HFFc6 (cell line): ENCODE results near the gene SOS2. TPM values are rescaled to one million over a fixed set of nuclear protein-coding genes. Genes with fewer than 3 reads are reported as not detected.

Experiments
- DNase-seq: peaks from one replicate; pipeline ENCODE4 v3.0.0-alpha.2; 2018
- H3K27ac Mint-ChIP-seq: 2 replicates; pipeline ENCODE4 v1.8.0; 2020; ENCODE audit warnings: mild to moderate bottlenecking, mixed read lengths
- H3K27me3 Mint-ChIP-seq: 2 replicates; pipeline ENCODE4 v1.8.0; 2021; ENCODE audit warnings: mild to moderate bottlenecking, moderate library complexity, mixed read lengths; ENCODE audit not compliant: insufficient read depth
- H3K36me3 Mint-ChIP-seq: 2 replicates; pipeline ENCODE4 v1.8.0; 2021; ENCODE audit warnings: low read depth, mixed read lengths
- H3K4me1 Mint-ChIP-seq: 2 replicates; pipeline ENCODE4 v1.8.0; 2020; ENCODE audit warnings: low read depth, mixed read lengths
- H3K4me3 Mint-ChIP-seq: 2 replicates; pipeline ENCODE4 v1.8.0; 2020; ENCODE audit warnings: mild to moderate bottlenecking, moderate library complexity, mixed read lengths
- H3K9me3 Mint-ChIP-seq: 2 replicates; pipeline ENCODE4 v1.8.0; 2020; ENCODE audit warnings: mild to moderate bottlenecking, mixed read lengths
- total RNA-seq, 6 experiments: library from RNA; stranded (reverse); fragmentation: NEBNext Ultra II Directional; extraction: Animal tissue kit (Norgen Biotek cat#: 25700); gene quantifications; 2 replicates in 1 of 6; 3 replicates in 5 of 6; pipeline ENCODE4 v1.2.3, GENCODE V29; 2021
- TF ChIP-seq, protein P1 (sequence below): fragments of 200-600 bp; sonication (generic); IDR thresholded peaks from 2 replicates; pipeline ENCODE4 v1.5.0; 2021; ENCODE audit warnings: antibody characterized with exemption, mild to moderate bottlenecking

Gene SOS2
- total RNA-seq, 6 experiments from 2014 or later = 11.8 to 14.5 (median 13.3) TPM

DNA sequence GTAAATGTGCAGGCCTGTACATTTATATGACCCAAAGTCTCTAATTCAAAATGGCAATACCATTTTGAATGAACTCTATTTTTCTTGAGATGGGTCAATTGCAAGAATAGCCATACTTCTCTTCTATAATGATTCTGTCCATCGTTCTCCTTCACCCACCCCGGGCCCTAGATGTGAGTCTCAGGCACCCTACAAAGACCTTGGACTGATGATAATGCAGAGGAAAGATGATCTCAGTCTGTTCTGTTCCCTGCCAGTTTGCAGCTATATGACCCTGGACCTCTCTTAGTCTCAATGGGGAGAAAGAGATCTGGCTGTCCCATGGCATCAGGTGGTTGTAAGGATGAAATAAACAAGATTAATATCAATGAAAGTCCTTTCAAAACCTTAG is 145.1 kb downstream of the SOS2 start:
- Mint-ChIP-seq H3K36me3 (no peaks in the 10 kb centered on the region; the same call in 1 of the 2 replicates), H3K4me1 (peaks cover 30% of the 10 kb centered on the region), H3K27ac (peak overlapping the region; percentile 41; the same call in 1 of the 2 replicates), H3K4me3 (no peak overlapping the region), H3K9me3 (no peaks in the 10 kb centered on the region), H3K27me3 (no peaks in the 10 kb centered on the region)
- TF ChIP-seq, protein P1, sequence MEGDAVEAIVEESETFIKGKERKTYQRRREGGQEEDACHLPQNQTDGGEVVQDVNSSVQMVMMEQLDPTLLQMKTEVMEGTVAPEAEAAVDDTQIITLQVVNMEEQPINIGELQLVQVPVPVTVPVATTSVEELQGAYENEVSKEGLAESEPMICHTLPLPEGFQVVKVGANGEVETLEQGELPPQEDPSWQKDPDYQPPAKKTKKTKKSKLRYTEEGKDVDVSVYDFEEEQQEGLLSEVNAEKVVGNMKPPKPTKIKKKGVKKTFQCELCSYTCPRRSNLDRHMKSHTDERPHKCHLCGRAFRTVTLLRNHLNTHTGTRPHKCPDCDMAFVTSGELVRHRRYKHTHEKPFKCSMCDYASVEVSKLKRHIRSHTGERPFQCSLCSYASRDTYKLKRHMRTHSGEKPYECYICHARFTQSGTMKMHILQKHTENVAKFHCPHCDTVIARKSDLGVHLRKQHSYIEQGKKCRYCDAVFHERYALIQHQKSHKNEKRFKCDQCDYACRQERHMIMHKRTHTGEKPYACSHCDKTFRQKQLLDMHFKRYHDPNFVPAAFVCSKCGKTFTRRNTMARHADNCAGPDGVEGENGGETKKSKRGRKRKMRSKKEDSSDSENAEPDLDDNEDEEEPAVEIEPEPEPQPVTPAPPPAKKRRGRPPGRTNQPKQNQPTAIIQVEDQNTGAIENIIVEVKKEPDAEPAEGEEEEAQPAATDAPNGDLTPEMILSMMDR = no peak
- DNase-seq = no peak

DNA sequence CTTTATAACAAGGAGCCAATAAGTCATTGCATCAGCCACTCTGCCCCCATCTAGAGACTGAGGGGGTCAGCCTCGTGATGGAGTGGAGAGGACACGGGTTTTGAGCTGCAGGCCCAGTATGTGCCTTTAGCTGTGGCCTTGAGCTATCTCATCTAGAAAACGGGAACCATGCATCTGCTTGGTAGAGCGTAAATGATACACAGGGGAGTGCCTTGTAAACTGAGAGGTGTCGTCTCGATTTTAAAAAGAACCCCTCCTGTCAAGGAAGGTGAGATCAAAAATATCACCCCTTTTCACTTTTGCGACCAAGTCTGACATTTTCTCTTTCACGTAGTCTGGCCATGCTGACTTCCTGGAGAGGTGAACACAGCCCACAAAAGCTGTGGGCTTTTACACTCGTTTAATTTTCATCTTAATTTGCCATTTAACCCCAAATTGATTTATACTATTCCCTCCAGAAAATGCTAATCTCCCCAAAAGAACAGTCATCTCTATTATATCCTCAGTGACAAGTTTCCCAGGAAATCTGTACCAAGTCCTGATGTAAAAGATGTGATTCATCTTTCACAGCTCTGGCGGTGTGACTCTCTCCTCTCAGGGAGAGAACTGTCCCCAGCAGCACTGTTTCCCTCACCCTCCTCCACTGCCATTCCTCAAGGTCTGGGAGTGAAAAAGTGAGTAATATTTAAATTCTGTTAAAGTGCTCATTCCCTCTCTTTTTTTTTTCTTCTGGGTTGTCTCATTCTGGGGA is 145.6 kb downstream of the SOS2 start:
- TF ChIP-seq, protein P1 = no peak
- Mint-ChIP-seq H3K4me1 (peaks cover 30% of the 10 kb centered on the region), H3K27ac (peak overlapping the region; percentile 41; the same call in 1 of the 2 replicates), H3K9me3 (no peaks in the 10 kb centered on the region), H3K27me3 (no peaks in the 10 kb centered on the region), H3K36me3 (no peaks in the 10 kb centered on the region; the same call in 1 of the 2 replicates), H3K4me3 (no peak overlapping the region)
- peak; percentile 78 for DNase-seq

DNA sequence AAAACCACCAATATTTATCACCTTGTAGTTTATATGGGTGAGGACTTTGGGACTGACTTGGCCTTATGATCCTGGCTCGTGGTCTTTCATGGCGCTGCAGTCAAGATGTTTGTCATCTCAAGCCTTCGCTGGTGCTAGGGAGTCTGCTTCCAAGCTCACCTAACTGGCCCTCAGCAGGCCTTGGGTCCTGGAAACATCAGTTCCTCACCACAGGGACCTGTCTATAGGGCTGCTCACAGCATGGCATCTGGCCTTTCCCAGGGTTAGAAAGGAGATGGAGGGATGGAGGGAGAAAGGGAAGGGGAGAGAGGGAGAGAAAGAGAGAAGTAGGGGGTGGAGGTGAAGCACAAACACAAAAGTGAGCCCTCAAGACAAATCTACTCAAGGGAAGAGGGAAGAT is 146.7 kb downstream of the SOS2 start:
- Mint-ChIP-seq H3K27ac (no peak overlapping the region), H3K27me3 (peaks cover 2% of the 10 kb centered on the region; the same call in 1 of the 2 replicates), H3K36me3 (no peaks in the 10 kb centered on the region; the same call in 1 of the 2 replicates), H3K9me3 (no peaks in the 10 kb centered on the region), H3K4me1 (peaks cover 30% of the 10 kb centered on the region), H3K4me3 (no peak overlapping the region)
- TF ChIP-seq, protein P1 = no peak
- no peak for DNase-seq

DNA sequence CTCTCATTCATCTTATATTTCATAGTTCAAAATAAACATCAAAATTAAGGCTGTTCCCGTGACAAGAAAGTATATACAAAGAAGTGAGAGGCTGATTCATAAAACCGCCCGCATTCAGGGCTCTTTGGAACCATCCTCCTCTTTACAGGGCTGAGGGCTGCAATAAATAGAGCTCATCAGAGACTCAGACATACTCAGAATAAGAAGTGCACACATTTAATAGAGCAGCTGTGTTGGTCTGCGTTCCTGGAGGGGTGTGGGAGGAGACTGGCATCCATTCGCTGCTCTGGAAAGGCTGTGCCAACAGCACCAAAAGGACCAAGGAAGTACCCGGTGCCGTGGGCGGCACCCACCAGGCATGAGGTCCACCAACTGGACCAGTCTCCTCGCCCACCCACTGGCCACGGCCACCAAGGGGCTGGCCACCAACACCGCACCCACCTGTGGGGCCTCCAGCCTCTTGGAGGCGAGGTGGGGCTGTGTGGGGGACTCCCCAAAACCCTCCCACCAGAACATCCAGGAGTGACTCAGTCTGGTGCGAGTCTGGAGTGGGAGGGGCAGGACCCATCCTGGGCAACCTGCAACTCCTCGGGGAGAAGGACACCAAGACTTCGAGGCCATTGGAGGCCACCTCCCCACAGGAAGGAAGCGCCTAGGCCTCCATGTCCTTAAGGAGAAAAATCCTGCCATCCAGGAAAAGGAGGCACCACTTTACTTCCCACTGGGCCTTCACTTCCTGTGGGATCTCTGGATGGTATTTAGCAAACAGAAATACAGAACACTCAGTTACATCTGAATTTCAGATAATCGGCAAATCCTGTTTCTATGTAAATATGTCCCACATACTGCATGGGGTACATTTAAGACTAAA is 147.7 kb downstream of the SOS2 start:
- Mint-ChIP-seq H3K27me3 (peaks cover 2% of the 10 kb centered on the region; the same call in 1 of the 2 replicates), H3K4me1 (peaks cover 30% of the 10 kb centered on the region), H3K9me3 (no peaks in the 10 kb centered on the region), H3K4me3 (no peak overlapping the region), H3K36me3 (no peaks in the 10 kb centered on the region; the same call in 1 of the 2 replicates), H3K27ac (no peak overlapping the region)
- no peak for DNase-seq
- TF ChIP-seq, protein P1 = no peak

DNA sequence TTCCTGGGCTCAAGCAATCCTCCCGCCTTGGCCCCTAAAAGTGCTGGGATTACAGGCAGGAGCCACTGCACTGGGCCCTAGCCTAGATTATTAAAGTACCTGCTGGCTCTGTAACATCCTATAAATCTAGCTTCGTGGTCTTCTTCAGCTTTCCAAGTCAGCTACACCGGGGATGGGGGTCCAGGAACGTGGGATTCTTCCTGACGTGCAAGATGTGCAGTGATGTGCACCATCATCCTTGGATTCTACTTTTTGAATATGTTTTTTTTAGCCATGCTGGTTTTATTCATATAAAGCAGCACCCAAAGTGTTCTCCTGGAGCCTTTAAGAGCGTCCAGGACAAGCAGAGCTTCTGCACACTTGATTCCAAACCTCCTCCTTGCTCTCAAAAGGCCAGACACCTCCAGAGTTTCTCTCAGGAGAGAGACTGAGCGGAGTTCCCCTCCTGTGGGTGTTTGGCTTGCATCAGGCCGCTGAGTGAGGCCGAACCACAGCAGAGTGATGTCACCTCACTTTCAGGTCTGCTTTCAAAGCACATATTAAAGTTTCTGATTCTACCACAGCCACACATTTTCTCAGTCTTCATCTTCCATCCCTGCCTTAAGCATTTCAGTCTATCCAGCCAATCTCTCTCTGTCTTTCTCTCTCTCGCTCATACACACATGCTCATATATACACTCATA is 148.5 kb downstream of the SOS2 start:
- H3K27me3 Mint-ChIP-seq = peaks cover 2% of the 10 kb centered on the region; the same call in 1 of the 2 replicates
- no peak overlapping the region for H3K27ac Mint-ChIP-seq
- no peak overlapping the region for H3K4me3 Mint-ChIP-seq
- H3K36me3 Mint-ChIP-seq = no peaks in the 10 kb centered on the region
- H3K9me3 Mint-ChIP-seq = no peaks in the 10 kb centered on the region
- TF ChIP-seq, protein P1 = no peak
- H3K4me1 Mint-ChIP-seq = peaks cover 30% of the 10 kb centered on the region
- no peak for DNase-seq
